ENCODE results near the gene NPEPL1.

Gene NPEPL1

DNA sequence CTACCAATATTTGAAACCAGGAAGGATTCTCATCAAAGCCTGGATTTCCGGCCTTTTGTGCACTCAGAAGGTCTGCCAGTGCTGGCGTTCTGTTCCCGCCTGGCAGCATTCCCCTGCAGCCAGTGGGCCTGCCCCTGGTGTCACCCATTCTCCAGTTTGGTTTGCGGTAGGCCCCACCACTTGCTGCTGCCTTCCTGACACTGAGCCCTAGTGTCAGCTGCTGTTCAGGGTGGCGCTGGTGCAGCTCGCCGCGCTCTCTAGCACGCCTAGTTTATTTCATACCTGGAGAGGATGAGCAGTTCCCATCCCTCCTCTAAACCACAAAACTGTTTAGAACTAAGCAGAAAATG lies 9.5 kb downstream of the NPEPL1 start:
- no peak for DNase-seq

DNA sequence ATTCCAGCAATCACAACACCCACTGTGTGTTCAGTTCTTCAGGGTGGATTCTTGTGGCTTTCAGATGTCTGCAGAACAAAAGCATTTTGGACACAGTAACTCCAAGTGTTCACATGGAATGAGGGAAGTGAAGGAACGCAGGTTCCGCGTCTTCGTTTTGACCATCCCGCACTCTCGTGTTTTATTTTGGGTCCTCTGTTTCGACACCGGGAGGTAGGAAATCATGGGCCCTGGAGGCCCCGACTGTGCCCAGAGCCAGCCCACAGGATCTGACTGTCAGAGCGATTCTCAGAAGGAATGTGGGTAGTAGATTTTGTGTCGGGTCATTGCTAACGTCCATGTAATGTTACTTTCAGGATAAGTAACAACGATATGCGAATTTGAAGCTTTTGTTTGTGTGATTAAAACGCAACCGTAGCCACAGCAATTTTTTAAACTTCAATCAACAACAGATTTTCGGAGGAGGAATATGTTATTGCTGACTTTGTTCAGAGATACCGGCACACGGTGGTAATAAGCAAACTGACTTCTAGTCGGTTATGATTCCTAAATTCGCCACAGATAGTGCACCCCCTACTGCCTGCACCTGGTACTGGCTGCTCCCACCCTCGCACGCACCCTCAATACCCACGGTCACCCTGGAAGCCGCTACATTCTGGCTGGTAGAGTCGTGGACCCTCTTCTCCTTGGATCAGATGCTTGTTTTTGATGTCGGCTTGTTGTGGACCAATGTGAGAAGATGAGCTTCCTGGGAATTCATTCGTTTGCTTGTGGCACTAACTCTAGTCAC lies 10.5 kb downstream of the NPEPL1 start:
- DNase-seq = no peak

DNA sequence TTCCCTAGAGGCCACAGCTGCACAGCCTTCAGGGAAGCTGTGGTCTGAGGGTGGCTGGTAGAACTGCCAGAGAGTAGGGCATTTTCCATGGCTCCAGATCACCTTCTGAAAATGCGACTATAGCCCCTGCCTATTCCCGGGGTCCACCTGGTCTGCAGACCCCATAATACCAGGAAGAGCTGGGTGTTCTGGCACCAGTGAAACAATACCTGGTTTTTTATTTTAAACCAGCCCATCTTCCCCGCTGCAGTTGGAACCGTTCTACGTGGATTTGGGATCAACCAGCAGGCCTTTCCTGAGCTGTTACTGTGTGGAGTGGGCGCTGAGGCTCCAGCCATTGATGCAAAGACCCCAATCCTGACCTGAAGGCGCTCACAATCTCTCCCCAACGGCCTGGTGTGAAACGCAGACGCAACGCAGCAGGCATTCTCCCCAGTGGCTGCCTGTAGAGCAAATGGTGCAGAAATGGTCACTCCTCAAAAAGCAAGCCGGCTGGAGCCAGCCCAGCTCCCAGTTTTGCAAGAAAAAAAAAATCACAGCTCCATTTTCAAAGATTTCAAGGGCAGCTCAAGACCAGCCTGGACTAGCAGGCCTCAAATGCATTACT lies 11.3 kb downstream of the NPEPL1 start:
- DNase-seq = no peak

DNA sequence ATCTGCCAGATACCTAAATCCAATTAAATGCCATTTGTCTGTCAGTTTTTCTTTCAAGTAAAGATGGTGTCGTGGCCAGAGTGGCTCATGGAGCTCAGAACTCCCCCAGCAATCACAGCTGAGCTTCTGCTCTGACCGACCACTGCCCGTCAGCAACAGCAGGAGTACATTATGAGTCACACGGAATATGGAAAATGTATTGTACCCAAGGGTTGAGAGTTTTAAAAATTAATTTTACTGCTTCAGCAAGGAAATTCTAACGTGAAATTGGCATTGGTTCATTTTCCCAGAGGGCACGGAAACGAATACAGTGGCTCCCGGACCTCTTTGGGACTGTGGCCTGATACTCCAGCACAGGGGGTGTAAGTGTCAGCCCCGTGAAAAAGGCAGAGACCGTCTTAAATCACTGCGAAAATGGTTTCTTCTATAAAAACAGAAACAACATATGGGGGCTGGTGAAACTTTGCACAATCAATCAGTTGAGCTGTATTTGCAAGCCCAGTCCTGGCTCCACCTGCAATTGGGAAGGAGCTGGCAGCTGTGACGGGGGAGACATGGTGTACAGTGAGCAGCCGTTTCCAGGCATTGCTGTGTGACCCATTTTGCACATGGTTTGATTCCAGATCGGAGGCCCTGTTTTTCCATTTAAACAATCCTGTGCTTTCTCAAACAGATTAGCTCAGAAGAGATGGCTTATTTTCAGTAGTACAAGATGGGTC lies 12.8 kb downstream of the NPEPL1 start:
- DNase-seq = no peak

DNA sequence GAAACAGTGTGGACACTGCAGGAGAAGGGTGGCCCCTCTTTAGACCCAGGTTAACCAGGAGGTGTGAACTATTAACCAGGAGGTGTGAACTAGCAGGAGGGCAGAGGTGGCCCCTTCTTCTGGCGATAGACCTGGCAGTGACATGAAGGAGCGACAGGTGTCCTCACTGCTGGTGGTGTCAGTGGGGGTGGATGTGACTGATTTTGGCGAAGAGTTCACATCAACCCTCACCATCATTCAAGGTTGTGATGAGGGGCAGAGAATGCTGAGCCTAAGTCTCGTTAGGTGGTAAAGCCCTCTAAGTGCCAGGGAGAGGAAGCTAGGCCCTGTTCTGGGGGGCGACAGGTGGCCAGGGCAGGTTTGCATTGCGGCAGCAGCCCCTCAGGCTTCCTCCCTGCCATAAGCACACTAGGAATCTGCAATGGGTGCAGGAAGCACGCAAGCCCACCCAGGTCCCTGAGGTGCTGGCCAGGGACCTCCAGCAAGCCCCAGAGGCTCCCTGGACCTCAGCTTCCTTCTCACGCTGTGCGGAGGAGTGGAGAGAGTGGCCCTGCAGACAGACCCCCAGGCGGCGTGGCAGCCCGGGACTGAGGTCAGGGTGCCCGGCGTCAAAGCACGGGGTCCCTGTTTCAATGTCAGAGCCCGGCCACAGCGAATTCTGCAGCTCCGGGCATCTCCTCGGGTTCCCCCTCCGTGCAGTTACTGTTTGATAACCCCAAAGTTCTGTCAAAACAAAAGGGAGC lies 13.7 kb downstream of the NPEPL1 start:
- no peak for DNase-seq

DNA sequence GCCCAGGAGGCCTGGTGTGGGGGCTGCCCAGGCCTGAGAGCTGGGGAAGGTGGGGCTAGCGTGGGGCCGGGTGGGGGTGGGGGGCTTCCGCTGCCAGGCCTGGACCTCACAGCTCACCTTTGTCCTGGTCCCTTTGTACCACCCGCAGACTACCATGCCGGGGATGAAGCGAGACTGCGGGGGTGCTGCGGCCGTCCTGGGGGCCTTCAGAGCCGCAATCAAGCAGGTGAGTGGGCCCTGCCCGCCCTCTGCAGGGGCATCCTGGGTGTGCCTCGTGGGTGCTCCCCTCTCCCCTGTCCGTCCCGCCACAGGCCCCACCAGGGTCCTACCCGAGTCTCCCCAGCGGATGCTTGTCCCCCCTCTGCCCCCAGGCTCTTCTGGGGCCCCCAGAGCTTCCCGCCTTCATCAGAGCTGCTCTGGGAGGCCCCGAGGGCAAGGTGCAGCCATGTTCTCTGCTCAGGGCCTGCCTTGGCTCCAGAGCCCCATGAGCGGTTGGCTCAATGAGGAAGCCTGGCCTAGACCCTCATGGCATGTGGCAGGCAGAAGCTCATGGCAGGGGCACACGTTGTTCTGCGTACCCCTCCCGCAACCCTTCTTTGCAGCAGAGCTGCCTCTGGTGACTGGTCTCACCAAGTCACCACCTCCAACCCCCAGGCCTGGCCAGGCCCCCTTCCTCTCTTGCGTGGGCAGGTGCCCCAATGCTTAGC lies 14.5 kb downstream of the NPEPL1 start:
- DNase-seq = no peak

DNA sequence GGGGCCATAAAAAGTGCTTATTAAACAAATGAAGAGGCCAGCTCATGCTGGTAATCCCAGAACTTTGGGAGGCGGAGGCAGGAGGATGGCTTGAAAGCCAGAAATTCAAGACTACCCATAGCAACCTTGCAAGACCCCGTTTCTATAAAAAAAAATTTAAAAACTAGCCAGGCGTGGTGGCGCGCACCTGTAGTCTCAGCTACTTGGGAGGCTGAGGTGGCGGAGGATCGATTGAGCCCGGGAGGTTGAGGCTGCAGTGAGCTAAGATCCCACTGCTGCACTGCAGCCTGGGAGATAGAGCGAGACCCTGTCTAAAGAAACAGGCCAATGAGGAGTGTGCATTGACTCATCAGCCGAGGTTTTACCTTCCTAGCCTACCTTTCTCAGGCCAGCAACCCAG lies 15.2 kb downstream of the NPEPL1 start:
- no peak for DNase-seq

DNA sequence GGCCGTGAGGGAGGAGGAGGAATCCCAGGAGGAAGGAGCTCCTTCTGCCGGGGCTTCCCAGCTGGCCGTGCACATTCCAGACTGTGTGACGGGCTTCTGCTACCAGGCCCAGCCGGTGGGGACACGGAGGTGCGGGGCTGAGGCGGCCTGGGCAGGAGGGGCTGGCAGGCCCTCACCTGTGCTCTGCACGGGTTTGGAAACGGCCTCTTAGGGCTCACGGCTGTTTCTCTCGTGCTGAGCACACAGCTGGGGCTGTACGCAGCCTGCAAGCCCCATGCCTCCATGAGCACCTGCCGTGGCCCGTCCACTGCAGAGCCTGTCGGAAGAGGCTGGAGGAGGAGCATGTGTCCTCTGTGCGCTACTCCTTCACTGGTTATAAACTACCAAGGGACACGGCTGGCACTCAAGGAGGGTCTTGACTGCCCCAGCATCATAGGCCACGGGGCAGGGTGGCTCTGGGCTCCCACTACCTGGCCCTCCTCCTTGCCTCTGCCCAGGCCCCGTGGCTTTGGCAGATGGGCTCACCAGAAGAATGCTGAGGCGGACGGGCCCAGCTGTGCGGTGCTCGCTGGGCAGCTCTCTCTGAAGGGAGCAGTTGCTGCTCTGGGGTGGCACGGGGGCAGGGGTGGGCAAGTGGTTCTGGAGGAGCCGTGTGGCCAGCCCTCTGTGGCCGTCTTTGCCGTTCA lies 15.8 kb downstream of the NPEPL1 start:
- no peak for DNase-seq

DNA sequence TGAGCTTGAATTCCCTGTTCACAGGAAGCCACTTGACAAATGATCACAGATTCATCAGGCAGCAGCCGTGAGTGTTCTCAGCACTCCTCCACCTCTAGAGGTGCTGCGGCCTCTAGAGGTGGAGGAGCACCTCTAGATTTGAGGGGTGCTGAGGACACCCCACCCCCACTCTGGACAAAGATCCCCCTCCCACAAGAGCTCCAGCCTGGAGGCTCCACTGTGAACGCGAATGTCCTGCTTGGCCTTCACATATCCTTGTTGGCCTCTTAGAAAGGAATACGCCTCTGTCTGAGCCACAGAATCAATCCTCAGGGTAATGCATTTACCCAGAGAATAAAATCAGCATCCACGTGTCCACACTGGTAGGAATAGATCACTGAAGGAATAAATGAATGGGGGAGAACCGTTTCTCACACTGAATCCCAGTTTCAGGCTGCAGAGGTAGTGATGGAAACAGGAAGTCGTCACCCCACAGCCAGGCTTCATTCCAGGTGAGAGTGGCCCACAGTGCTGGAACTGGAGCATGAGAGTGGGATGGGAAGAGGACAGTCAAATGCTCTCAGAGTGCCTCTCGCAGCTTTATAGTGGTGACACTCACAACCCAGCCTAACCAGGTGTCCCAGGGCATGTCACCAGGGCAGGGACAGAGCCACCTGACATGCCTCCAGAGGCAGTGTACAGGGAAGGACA lies 16.6 kb downstream of the NPEPL1 start:
- DNase-seq = no peak

DNA sequence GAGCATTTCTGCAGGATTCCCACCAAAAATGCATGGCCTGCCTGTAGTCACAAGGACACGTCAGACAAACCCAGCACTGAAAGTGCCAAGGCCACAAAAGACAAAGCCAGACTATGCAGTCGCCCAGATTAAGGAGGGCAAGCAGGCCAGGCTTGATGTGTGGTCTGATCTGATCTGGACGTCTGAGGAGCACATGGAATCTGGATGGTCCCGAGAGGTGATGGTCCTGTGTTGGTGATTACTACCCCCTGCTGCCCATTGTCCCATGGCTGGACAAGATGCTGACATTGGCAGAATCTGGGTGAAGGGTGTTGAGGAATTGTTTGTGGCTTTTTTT lies 17.1 kb downstream of the NPEPL1 start:
- DNase-seq = no peak

DNA sequence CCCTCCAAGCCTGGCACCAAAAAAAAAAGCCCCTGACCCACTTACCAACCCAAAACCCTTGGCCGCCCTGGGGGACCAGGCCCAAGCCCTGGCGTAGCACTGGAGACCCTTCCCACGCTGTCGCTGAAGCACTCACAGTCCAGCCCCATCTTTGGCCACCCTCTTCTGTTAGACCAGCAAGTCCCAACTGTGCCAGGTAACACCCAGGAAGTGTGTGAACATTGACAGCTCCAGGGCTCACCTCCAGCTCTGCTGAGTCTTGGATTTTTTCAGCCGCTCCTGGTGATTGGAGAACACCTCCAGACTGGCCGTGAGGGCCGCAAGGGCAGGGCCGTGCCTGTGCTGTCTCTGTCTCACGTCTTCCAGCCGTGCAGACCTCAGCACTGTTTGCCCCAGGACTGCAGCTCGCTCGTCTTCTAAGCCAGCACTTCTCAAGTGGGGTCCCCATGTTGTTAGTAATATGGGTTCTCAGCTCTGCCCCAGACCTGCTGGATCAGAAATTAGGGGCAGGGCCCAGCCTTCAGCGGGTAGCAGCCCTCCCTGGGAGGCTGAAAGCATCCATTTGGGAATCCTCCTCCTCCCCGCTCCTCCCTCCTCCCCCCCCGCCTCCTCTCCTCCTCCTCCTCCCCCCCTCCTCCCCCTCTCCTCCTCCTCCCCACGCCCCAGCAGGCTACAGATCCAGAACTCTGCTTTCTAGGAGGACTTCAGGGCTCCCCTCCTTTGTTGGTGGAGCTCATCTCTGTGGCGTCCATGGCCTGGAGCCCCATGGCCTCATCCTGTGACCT lies 18.1 kb downstream of the NPEPL1 start:
- no peak for DNase-seq

DNA sequence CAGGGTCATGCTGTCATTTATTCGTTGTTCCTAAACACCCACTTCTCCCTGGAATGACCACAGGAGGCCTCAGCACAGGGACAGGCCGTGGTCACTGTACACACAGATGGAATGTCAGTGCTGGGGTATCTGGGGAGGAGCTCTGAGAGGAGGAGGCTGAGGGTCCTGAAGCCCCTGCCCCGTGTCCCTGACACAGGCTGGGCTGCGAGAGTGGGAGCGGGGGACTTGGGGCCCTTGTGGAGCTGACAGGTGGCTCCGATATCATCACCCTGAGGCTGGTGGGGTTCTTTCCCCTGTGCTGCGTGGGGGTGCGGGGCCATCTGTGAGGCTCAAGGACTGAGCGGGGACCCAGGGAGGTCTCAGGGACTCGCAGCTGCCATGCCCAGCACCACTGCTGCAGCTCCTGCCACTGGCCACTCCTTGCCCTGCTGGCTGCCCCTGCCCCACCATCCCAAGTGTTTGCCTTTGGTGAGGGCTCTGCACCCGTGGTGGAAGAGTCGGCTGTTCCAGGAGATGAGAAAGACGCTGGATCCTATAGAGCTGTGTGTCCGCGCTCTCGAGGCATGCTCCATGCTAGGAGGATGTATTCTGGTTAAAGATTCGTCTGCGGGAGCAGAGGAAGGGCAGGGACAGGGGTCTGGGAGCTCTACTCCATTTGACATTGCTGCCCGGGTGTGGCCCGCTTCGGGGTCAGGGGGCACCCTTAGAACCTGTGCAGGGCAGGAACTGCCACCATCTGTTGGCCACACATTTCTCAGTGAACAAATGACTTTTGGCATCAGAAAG lies 18.9 kb downstream of the NPEPL1 start:
- DNase-seq = no peak

DNA sequence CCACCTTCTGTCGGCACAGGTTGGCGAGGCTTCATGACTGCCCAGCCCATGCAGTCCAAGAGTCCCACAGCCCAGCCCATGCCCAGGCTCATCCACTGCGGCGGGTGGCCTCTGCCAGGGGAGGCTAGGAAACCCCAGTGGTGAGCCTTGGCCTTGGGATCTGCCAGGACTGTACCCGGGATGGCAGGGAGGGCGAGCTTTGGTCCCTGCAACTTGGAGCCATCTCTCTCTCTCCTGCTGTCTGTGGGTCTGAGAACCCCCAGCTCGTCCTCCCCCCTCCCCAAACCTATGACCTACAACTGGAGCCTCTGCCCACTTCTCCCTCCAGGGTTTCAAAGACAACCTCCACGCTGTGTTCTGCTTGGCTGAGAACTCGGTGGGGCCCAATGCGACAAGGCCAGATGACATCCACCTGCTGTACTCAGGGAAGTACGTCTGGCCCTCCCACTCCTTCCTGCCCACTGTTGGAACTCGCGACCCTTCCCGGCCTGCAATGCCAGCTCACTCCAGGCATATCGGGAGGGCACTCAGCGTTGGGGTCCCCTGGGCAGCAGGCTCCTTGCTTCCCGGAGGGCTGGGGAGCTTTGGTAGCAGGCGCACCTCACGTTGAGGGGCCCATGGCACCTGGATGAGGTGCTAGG lies 19.7 kb downstream of the NPEPL1 start:
- no peak for DNase-seq

DNA sequence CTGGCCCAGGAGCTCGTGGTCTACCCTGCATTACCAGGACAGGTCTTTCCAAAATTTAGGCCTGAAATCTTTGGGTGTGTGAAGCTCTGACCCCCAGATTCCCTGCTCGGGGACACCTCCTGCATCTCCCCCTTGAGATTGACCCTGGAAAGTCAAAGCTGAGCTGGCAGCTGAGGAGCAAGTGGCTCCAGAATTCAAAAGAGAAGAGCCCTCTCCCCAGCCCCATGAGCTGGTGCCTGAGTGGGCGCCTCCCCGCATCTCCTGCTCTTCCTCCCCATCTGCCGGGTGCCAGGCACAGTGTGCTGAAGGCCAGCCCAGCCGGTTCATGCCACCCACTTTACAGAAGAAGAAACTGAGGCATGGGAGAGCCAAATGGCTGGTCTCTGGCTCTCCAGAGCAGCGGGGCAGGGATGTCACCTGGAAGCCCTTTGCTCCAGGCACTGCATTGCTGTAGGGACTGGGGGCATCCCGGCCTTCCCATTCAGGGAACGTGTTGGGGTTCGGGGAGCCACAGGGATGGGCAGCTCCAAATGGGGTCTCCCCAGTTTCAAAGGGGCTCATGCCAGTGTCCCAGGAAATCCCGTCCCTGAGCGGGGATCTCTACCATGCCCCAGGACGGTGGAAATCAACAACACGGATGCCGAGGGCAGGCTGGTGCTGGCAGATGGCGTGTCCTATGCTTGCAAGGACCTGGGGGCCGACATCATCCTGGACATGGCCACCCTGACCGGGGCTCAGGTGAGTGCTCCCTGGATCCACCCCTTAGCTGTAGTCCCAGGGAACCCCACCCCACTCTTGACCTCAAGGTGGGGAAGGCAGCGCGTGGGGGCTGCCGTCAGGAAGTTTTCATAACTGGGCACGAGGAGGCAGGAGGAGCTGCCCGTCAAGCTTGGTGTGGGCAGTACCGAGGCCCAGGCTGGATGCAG lies 20.5 kb downstream of the NPEPL1 start:
- DNase-seq = no peak

DNA sequence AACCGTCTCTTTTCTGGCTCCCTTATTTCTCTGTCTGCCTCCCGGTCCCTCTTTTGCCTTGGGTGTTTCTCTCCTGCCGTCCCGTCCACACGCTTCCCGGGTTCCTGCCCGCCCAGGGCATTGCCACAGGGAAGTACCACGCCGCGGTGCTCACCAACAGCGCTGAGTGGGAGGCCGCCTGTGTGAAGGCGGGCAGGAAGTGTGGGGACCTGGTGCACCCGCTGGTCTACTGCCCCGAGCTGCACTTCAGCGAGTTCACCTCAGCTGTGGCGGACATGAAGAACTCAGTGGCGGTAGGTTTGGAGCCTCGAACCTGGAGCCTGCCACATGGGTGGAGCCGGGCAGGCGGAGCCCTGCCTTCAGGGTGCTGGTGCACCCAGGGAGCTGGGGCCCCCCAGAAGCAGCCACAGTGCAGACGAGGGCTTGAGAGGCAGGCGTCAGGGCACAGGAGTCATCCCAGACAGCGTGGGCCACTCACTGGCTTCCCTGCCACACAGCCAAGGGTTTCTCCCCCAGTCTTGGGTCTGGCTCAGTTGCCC lies 21.3 kb downstream of the NPEPL1 start:
- no peak for DNase-seq

DNA sequence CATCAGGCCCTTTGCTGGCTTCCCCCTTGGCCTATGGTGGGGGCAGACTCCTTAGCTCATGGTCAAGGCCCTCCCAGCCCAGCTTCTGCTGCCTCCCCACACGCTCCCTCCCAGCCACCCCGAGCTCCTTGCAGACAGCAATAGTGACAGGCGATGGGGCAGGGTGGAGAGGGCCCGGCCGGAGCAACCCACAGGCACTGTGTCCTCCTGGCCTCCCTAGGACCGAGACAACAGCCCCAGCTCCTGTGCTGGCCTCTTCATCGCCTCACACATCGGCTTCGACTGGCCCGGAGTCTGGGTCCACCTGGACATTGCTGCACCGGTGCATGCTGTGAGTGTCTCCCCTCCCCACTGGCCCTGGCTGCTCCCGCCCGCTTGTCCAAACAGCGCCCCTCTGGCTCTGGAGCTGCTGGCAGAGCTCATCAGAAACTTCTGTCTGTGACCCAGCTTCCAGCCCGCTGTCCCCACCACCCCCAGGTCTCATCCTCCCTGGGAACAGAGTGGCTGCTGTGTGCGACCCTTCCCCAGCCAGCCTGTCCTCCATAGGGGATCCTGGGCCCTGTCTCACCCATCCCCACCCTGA lies 21.8 kb downstream of the NPEPL1 start:
- DNase-seq = no peak

DNA sequence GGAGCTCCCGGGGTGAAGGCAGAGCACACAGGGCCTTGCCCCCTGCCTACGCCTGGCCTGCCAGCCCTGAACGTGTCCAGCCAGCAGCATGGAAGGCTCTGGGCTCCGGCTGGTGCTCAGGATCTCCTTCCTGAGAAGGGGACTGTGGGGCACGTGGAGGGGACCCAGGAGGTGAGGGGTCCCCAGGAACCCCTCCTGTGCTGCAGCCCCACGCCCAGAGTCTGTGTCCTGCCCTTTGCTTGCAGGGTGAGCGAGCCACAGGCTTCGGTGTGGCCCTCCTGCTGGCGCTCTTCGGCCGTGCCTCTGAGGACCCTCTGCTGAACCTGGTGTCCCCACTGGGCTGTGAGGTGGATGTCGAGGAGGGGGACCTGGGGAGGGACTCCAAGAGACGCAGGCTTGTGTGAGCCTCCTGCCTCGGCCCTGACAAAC lies 22.3 kb downstream of the NPEPL1 start:
- no peak for DNase-seq

DNA sequence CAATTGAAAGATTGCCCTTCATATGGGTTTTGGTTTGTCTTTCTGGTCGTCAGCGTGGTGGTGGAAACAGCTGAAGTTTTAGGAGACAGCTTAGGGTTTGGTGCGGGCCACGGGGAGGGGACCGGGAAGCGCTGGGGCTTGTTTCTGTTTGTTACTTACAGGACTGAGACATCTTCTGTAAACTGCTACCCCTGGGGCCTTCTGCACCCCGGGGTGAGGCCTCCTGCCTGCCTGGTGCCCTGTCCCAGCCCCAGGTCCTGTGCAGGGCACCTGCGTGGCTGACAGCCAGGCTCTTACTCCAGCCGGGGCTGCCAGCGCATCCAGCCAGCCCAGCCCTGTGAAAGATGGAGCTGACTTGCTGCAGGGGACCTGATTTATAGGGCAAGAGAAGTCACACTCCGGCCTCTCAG lies 22.8 kb downstream of the NPEPL1 start:
- DNase-seq = no peak
